Pons (tissue), 1 donor: ENCODE results near the gene C1QTNF4.
A peak's percentile ranks its signal among the peaks of the same experiment; 100 is the strongest.

Experiments used
- DNase-seq: peaks from one replicate; pipeline ENCODE4 v3.0.0-alpha.2; 2016; ENCODE audit warnings: low spot score

The C1QTNF4 gene

DNA sequence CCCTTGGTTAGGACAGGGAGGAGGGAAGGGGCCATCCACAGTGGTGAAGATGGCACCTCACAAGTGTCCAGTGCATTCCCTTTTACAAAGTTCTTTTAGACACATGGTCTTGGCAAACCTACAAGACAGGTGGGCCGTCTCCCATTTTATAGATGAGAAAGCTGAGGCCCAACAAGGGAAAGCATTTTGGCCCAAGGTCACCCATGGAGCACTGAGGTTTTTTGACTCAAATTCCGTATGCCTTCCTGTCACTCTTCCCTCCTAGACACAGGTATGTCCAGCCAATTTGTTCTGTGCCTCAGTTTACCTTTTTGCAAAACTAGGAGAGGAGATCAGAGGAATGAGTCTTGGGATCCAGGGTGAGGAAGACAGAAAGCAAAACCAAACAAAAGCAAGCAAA lies 1.2 kb downstream of the C1QTNF4 start:
- DNase-seq = no peak

DNA sequence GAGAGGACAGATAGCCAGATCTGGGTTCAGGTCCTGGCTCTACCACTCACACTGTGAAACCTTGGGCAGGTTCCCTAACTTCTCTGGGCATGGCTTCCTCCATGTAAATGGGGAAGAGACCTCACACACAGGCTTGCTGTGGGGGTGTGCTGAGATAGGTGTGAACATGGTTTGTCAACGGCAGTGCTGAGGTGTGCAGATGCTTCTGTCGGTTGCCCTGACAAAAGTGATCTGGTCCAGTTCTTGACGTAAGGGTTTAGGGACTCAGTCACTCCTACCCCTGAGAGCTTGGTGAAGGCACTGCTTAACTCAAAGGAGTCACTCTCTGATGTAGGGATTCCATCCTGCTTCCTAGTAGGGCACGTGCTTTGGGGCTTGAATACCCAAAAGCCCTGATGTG lies 2.0 kb downstream of the C1QTNF4 start:
- DNase-seq = no peak

DNA sequence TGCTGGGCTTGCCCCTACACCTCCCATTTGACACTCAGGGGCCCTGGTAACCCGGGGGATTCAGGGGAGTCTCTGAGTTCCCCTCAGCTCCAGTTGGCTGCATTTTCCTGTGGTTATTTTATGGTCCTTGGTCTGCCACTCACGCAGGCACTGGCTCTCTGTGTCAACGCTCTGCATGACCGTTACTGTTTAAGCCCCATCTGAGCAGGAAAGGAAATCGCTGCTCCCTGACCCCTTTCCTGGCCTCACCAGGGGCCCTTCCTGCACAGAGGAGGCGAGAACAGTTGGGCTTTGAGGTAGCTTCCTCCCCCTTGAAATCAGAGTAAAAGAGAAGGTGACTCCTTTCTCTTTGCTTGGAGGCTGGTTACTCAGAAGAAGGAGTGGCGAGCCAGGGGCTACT lies 2.4 kb downstream of the C1QTNF4 start:
- no peak for DNase-seq

DNA sequence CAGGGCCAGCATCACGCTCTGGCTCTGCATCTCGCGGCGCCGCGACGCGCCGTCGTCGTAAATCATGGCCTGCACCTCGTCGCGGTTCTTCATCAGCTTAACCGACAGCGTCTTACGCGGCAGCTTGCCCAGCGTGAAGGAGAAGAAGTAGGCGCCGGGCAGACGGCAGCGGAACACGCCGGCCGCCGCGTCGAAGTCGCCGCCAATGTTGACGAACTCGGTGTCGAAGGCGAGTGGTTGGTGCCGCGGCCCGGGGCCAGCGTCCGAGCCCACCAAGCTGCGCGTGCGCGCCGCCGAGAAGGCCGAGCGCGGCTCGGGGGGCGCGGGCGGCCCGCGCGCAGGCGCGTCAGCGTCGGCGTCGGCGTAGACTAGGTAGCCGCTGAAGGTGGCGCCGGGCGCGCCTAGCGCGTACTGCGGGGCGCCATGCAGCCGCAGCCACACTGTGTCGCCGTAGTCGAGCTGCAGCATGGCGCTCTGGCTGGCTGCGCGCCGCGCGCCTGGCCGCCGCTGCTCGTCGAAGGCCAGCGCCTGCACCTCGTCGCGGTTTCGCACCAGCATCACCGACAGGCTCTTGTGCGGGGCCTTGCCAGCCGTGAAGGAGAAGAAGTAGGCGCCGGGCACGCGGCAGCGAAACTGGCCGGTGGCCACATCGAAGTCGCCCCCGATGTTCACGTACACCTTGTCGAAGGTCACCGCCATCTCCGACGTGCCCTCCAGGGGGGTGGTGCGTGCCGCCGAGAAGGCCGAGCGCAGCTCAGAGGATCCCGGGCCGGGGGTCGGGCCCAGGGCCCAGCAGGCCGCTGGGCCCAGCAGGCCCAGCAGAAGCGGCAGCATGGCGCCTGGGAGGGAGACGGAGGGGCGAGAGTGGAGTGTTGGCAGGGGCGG lies 4.0 kb downstream of the C1QTNF4 start:
- DNase-seq = no peak

DNA sequence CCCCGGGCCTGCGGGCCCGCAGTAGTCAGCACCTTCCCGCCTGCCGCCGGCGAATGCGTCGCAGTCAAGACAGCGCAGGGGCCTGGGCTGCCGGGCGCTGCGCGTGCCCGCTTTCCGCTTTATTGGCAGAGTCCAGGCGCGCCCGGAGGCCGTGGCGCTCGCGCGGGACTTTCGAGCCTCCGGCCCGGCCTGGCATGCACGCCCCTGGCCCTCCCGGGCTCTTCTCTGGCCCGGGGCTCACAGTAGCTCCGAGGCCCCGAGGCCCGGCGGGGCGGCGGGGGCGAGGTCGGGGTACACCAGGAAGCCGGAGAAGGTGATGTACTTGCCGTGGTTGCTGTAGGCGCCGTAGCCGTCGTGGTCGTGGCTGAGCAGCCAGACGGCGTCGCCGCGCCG lies 4.6 kb downstream of the C1QTNF4 start:
- no peak for DNase-seq

DNA sequence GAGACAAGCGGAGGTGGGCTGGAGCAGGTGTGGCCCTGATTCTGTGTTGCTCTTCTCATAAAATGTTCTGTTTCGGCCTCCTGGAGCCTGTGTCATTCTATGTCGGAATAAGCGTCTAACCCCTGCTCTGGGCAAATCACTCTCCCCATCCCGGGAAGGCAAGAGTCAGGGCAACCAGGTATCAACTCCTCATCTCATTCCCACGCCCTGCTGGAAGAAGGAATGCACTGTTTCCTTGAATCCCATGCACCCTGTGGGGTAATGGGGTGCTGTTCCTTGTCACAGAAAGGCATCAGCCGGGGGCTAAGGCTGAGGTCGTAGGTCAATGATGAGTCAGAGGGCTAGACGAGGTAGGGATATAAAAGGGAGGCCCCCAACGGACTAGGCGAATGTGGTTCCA lies 5.1 kb downstream of the C1QTNF4 start:
- DNase-seq = no peak

DNA sequence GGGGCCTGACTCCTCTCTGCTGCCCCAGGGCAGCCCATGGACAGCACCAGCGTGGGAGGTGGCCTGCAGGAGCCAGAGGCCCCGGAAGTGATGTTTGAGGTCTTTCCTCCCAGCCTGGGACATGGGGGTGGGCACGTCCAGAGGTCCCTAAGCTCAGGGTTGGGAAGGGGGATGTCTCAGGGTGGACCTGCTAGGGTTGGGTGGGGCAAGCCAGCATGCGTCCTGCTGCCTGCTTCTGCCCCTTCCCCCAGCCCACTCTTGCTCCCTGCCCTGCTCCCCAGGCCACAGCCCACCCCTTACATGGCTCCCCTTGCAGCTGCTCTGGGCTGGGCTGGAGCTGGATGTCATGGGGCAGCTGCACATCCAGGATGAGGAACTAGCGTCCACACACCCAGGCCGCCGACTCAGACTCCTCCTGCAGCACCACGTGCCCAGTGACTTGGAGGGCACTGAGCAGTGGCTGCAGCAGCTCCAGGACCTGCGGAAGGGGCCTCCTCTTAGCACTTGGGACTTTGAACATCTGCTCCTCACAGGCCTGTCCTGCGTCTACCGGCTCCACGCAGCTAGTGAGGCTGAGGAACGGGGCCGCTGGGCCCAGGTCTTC lies 6.4 kb downstream of the C1QTNF4 start:
- peak; percentile 65 for DNase-seq

DNA sequence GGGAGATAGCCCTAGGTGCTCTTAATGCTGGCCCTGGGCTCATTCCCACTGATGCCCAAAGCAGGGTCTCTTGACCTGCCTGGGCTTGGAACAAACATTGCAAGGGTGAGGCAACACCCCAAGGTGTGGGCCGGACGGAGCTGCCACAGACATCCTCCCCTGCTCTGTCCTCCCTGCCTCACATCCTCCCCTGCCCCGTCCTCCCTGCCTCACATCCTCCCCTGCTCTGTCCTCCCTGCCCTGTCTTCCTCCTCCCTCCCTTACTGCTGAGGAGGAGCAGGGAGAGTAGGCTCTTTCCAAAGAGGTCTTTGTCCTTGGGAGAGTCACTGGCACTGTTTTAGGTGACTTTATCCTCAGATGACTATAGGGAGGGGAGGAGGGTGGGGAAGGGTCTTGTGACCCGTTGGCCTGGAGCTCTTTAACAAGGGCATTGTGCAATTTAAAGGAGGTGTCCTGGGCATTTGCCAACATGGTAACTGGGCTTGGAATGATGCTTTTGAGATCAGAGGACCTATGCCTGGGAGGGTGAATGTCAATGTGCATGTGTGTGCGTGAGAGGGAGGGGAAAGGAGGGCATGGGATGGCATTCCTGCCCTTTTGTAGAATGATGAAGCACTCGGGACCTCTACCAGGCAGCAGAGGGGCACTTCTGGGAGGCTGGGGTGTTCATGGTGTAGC lies 7.0 kb downstream of the C1QTNF4 start:
- DNase-seq = peak; percentile 36

DNA sequence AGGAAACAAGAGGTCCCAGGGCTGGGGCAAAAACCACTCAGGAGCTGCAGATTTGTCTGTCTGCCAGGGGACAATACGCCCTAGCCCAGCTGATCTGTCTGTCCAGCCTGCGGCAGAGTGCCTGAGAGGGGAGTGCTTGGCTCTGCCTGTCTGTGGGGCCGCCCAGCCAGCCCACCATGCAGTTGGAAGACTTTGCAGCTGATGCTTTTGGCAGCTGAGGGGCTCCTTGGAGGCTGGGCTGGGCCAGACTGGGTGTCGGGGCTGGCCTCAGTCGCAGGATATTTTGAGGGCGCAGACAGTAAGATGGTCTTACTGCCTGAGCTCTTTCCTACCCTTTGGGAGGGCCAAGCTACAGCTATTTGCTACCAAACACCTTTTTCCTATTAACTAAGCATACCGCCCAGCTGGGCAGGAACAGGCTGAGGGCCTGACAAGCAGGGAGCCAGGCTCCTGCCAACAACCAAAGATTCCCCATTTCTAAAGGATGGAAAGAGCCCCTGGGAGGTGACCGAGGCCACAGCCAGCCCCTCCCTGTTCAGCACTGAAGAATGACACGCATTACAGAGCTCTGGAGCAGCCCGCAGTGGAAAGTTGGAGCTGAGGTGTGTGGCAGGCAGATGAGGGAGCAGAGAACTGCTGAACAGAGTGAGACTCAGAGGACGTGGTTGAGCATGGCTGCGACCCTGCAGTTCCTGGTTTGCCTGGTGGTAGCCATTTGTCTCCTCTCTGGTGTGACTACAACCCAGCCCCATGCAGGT lies 7.9 kb downstream of the C1QTNF4 start, which contains the start of gene FAM180B:
FAM180B (plus strand) TSS at position 581 of the 758 bp plus-strand sequence; CDS start at position 672, 91 bp downstream.
- DNase-seq = no peak

DNA sequence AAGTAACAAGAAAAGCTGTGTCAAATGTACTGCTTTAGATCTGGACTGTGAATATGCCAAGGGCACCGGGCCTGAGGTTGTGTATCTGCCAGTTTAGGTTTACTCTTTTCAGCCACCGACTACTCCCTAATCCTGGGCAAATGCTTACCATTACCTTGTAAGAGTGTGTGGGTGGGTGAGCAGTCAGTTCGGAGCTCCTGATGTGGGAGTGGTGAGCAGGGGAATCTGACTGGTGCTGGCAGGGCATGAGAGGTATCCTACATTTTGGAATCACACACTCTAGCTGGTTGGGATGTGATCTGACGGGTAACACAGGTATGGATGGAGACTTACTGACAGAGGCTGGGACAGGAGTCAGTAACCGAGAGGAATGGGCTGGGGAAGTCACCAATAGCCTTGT lies 10.4 kb downstream of the C1QTNF4 start:
- DNase-seq = no peak

DNA sequence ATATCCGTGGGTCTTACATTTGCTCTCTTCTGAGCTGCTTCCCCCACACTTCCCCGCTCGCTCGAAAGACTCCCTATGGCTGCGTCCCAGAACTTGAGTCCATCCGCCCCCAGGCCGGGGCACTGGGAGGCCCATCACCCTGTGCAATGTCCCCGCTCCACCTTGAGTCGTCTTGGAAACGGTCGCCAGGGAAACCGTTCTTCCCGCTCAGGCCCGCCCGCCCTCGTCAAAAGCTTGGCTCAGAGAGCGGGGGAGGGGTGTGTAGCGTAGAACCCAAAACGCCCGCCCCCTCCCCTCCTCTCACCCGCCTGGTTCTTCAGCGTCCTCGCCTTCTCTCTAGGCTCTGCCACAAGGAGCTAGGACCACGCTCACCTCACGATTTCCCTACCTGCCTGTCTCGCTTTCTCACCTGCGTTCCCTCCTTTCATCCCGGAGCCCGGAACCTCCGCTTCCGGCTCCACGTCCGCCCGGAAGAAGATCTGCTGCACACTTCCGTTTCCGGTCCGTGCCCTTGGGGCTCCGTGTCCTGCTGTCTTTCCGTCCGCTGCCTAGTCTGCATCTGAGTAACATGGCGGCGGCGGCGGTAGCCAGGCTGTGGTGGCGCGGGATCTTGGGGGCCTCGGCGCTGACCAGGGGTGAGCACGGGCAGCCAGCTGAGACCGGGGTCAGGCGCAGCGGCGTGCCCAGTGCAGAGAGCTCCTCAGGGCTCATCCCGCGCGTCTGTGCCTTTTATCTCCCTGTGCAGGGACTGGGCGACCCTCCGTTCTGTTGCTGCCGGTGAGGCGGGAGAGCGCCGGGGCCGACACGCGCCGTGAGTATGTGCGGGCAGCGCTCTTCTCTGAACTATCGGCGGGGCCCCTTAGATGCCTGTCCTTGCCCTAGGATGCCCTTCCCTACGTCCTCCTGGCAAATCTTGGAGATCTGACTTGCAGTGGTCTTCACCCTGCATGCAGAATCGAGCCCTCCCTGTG lies 15.4 kb downstream of the C1QTNF4 start, which contains the start of the genes KBTBD4 and NDUFS3:
KBTBD4 (minus strand) TSS at position 447 of the 971 bp plus-strand sequence; CDS start at position 428, 19 bp downstream.
NDUFS3 (plus strand) TSS at position 551 of the 971 bp plus-strand sequence; CDS start at position 569, 18 bp downstream.
- peak; percentile 90 for DNase-seq

DNA sequence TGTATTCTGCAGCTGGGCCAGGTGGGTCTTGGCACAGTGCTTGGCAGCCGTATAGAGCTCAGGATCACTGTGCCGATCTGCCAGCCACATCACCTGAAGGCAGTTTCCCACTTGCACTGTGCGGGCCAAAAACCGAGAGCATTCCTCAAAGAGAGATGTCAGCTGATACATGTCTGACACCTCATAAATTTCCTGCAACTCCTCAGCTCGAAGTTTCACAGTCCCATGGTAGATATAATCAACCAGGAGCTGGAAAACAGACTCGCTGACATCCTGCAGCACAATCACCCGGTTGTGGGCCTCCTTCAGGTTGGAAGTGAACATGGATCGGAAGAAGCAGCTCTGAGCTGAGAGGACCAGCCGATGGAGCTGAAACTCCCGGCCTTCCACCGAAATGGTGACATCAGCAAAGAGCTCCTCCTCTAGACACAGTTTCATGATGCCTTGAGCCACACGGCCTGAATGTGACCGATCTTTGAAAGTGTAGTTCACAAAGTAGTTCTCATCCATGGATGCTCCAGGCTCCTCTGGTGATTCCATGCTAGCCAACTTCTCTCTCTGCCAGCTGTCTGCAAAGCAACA lies 16.7 kb downstream of the C1QTNF4 start:
- no peak for DNase-seq

DNA sequence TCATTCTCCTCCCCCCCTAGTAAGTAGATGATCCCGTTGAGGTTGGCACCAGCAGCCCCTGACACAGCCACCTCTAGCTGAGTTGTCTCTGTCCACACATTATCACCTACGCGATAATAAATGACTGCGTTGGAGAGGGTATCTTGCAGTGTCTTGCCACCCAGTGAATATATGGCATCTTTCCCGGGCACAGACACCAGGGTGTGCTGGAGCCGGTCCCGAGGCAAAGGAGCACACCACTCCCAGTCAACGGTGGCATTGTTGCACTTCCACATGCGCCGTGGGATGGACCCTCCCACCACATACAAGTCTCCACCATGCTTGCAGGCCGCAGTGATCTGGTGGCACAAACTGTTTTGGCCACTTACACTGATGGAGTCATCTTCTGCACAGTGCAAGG lies 20.9 kb downstream of the C1QTNF4 start:
- peak; percentile 60 for DNase-seq

DNA sequence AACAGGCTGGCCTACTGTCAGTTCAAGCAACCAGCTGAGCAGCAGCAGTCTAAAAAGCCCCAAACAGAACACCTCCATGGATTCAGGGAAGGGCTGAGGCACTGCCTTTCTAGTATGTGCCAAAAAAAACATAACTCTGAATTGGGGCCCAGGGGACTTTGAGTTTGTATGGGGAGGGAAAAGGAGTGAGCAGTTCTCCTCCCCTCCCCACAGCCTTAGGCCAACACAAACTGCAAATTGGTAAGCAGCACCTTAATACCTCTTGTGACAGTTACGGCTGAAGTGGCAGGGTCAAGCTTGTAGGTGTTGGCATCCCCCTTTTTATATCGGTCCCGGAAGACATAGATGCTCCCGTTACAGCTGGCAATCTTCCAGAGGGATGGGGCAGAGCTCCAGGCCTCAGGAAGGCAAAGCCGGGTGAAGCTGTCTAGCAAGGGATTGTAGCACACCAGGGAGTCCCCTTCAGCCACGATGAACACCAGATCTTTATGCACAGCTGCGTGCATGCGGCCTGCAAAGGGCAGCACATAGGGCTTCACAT lies 21.4 kb downstream of the C1QTNF4 start:
- DNase-seq = no peak

DNA sequence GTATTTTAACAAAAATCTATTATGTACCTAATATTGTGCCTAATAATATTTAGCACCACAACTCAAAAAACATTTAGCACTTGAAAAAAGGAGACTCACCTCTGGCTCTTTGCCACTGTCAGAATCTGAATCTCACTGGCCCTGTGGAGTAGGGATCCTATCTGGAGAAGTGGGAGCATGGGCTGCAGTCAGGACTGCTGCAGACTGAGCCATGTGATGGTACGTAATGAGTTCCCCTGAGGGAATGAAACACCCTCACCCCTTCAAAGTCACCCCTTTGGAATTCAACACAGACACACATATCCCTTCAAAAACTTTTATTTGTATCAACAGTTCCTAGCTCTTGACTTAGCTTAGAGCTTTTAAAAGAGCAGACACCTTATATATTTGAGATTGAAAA lies 22.3 kb downstream of the C1QTNF4 start:
- DNase-seq = no peak

DNA sequence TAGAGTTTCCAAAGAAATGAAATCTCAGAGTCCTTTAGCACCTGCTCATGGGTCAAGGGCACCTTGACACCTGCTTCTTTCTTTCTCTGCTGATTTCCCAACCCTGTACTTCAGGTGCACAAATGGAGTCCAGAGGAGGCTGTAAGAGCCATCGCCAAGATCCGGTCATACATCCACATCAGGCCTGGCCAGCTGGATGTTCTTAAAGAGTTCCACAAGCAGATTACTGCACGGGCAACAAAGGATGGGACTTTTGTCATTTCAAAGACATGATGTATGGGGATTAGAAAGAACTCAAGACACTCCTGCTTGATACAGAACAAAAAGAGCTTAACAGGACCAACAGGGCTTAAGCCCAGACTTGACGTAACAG lies 22.9 kb downstream of the C1QTNF4 start:
- no peak for DNase-seq

DNA sequence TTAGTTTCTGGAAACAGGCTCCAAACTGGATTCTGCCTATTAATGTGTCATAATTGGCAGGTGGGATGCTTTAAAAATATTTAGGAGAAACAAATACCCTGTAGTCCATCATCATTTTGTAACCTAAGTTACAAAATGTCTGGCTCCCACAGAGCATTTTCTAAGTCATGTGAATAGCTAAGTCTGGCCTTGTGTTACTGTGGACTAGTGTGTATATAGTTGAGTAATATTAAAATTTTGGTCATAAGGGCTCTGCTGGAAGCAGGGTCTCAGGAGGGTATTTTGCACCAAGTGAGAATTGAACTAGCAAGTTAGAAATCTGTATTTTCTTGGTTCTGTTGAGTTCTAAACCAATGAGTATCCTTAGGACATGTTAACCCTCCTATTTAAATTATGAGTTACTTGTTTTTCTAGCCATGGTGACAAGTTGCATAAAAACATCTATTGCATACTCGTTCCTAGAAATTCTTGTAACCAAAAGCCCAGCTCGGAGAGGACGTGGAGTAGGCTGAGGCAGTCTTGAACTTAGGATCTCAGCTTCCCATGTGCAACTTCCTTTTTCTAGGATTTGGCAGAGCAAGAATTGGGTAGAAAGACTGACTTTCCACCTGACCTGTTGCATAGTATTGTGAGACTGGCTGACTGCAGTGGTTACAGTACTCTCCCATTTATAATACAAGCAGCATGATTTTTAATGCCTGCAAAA lies 23.4 kb downstream of the C1QTNF4 start:
- no peak for DNase-seq

DNA sequence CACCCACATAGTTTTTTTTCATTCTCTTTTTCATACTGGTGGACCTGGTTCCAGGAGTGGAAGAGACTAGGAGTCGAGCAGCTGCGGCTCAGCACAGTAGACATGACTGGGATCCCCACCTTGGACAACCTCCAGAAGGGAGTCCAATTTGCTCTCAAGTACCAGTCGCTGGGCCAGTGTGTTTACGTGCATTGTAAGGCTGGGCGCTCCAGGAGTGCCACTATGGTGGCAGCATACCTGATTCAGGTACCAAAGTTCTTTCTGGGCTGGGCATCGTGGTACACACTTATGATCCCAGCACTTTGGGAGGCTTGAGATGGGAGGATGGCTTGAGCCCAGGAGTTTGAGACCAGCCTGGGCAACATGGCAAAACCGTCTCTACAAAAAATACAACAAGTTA lies 24.6 kb downstream of the C1QTNF4 start:
- DNase-seq = no peak

DNA sequence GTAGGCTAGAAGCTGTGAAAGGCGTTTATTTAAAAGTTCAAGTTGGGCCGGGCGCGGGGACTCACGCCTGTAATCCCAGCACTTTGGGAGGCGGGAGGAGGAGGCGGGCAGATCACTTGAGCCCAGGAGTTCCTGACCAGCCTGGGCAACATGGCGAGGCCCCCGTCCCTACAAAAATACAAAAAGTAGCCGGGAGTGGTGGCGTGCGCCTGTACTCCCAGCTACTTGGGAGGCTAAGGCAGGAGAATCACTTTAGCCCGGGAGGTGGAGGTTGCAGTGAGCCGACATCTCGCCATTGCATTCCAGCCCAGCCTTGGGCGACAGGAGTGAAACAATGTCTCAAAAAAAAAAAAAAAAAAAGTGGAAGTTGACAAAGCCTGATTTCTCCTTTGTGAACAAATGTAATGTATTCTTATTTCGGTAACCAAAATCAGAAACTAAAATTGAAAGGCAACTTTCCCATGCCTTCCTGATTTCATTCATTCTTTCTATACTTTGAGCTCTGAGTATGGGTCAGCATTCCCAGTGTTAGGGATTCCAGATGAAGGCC lies 28.0 kb downstream of the C1QTNF4 start:
- no peak for DNase-seq
